ENCODE data around the gene FBF1.

FBF1 gene

DNA sequence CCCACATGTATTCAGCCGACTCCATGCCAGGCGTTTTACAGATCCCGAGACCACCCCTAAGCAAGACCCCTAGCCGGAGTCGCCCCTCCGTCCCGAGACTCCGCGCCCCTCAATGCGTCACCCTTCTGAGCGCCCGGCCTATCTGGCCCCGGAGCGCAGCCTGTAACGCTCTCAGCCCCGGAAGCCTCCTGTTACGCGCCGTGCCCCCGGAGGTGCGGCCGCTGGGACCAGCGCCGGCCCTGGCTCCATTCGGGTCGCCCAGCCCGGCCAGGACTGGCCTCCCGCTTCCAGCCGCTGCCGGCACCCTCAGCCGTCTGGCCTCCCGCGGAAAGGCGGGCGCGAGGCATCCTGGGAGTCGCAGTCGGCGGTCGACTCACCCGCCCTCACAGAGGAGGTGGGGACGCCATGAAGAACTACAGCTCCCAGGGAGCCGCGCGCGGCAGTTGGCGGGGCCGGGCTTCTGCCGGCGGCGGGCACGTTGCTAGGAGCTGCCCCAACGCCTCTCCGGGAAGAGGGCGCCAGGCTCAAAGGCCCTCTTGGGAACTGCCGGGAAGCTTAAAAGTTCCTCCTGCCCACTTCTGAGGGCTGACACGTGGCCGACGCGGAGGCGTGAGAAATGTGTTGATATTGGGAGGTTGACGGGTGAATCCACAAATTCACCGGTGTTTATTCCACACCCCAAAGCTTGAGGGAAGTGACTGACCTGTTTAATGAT lies at the start of gene FBF1 (continued):
- TF ChIP-seq TSHZ1 (tag by site-specific recombination; IDR thresholded peaks at IDR 0.05; ENCODE audit: borderline replicate concordance) (0 out of 2 replicates have a peak, but pooled peaks have one; percentile 39), ZNF555 (tag by site-specific recombination; conservative IDR thresholded peaks at IDR 0.05) (no peak), ZNF423 (tag by site-specific recombination; IDR thresholded peaks at IDR 0.05) (peak; percentile 90), ZNF280D (tag by site-specific recombination; IDR thresholded peaks at IDR 0.05) (no peak), ZBTB8A (tag by site-specific recombination; IDR thresholded peaks at IDR 0.05) (peak; percentile 99), ZNF571 (tag by site-specific recombination; IDR thresholded peaks at IDR 0.05) (no peak), ZNF146 (tag by site-specific recombination; IDR thresholded peaks at IDR 0.05) (no peak), ZNF157 (tag by site-specific recombination; IDR thresholded peaks at IDR 0.05) (no peak), GLIS2 (tag by site-specific recombination; IDR thresholded peaks at IDR 0.05) (peak; percentile 94), ZNF10 (tag by site-specific recombination; IDR thresholded peaks at IDR 0.05) (peak; percentile 12; the same call in 1 of the 2 replicates), KLF10 (tag by site-specific recombination; IDR thresholded peaks at IDR 0.05) (peak; percentile 60; the same call in 1 of the 2 replicates), ZNF266 (tag by site-specific recombination; IDR thresholded peaks at IDR 0.05; ENCODE audit: low read depth) (no peak), ZNF768 (tag by site-specific recombination; IDR thresholded peaks at IDR 0.05) (no peak; the same call in 1 of the 2 replicates), GFI1B (tag by site-specific recombination; IDR thresholded peaks at IDR 0.05) (peak; percentile 20; the same call in 1 of the 2 replicates), ZNF645 (tag by site-specific recombination; IDR thresholded peaks at IDR 0.05) (0 out of 2 replicates have a peak, but pooled peaks have one; percentile 47), ZBTB49 (tag by site-specific recombination; IDR thresholded peaks at IDR 0.05; ENCODE audit: low read depth) (no peak), RBAK (tag by site-specific recombination; IDR thresholded peaks at IDR 0.05) (no peak), FEZF1 (tag by site-specific recombination; IDR thresholded peaks at IDR 0.05) (no peak), OSR2 (tag by site-specific recombination; IDR thresholded peaks at IDR 0.05) (peak; percentile 66; the same call in 1 of the 2 replicates), REPIN1 (tag by site-specific recombination; IDR thresholded peaks at IDR 0.05; ENCODE audit: low read depth) (0 out of 2 replicates have a peak, but pooled peaks have one; percentile 27), ZNF544 (tag by site-specific recombination; IDR thresholded peaks at IDR 0.05) (no peak), ZNF521 (tag by site-specific recombination; IDR thresholded peaks at IDR 0.05) (no peak)
- TF ChIP-seq, protein P1, sequence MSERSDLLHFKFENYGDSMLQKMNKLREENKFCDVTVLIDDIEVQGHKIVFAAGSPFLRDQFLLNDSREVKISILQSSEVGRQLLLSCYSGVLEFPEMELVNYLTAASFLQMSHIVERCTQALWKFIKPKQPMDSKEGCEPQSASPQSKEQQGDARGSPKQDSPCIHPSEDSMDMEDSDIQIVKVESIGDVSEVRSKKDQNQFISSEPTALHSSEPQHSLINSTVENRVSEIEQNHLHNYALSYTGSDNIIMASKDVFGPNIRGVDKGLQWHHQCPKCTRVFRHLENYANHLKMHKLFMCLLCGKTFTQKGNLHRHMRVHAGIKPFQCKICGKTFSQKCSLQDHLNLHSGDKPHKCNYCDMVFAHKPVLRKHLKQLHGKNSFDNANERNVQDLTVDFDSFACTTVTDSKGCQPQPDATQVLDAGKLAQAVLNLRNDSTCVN (tag by site-specific recombination; optimal IDR thresholded peaks at IDR 0.05) = peak; percentile 96
- TF ChIP-seq, protein P2, sequence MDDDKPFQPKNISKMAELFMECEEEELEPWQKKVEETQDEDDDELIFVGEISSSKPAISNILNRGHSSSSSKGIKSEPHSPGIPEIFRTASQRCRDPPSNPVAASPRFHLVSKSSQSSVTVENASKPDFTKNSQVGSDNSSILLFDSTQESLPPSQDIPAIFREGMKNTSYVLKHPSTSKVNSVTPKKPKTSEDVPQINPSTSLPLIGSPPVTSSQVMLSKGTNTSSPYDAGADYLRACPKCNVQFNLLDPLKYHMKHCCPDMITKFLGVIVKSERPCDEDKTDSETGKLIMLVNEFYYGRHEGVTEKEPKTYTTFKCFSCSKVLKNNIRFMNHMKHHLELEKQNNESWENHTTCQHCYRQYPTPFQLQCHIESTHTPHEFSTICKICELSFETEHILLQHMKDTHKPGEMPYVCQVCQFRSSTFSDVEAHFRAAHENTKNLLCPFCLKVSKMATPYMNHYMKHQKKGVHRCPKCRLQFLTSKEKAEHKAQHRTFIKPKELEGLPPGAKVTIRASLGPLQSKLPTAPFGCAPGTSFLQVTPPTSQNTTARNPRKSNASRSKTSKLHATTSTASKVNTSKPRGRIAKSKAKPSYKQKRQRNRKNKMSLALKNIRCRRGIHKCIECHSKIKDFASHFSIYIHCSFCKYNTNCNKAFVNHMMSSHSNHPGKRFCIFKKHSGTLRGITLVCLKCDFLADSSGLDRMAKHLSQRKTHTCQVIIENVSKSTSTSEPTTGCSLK (tag by site-specific recombination; IDR thresholded peaks at IDR 0.05) = no peak
- TF ChIP-seq, protein P3, sequence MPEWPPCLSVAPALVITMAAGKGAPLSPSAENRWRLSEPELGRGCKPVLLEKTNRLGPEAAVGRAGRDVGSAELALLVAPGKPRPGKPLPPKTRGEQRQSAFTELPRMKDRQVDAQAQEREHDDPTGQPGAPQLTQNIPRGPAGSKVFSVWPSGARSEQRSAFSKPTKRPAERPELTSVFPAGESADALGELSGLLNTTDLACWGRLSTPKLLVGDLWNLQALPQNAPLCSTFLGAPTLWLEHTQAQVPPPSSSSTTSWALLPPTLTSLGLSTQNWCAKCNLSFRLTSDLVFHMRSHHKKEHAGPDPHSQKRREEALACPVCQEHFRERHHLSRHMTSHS (tag by site-specific recombination; IDR thresholded peaks at IDR 0.05) = no peak

Measured in HEK293 (cell line).